Measurements from ENCODE around the gene FRMD3.

GRCh38 chr9:83403527-83404238, 134.5 kb downstream of the FRMD3 start:
- TF ChIP-seq, protein P1, sequence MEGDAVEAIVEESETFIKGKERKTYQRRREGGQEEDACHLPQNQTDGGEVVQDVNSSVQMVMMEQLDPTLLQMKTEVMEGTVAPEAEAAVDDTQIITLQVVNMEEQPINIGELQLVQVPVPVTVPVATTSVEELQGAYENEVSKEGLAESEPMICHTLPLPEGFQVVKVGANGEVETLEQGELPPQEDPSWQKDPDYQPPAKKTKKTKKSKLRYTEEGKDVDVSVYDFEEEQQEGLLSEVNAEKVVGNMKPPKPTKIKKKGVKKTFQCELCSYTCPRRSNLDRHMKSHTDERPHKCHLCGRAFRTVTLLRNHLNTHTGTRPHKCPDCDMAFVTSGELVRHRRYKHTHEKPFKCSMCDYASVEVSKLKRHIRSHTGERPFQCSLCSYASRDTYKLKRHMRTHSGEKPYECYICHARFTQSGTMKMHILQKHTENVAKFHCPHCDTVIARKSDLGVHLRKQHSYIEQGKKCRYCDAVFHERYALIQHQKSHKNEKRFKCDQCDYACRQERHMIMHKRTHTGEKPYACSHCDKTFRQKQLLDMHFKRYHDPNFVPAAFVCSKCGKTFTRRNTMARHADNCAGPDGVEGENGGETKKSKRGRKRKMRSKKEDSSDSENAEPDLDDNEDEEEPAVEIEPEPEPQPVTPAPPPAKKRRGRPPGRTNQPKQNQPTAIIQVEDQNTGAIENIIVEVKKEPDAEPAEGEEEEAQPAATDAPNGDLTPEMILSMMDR (IDR thresholded peaks at IDR 0.05), result no peak
- TF ChIP-seq POLR2A (IDR thresholded peaks at IDR 0.05), result no peak

Measured in body of pancreas (tissue), 4 donors.